Activated CD8-positive, alpha-beta memory T cell treated with anti-CD3 and anti-CD28 coated beads, Interleukin-2, amount 50 U/mL, for 1 hour (primary cell): ENCODE measurements around the gene SOX6.

Experiments
- DNase-seq: peaks from one replicate; pipeline ENCODE4 v3.0.0-alpha.2; 2020; ENCODE audit errors: extremely low read depth

Gene SOX6

GRCh38 chr11:16001044-16001568, 355.2 kb downstream of the SOX6 start:
- DNase-seq: no peak

DNA sequence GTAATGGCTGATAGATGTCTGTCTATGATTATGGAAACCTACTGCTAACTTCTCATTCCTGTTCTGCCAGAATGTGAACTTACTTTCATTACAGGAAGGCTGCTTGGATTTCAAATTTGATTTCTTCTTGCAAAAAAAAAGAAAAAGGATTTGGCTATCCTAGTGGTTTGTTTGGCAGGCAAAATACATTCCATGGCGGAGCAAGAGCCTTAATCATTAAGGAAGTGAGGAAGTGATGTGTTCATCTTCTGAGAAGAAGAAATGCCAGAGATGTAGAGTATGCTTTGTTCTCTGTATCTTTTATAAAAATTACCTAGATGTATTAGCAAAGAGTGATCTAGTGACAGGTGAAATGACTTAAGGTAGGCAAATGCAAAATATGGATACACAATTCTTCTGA, 356.3 kb downstream of the SOX6 start:
- DNase-seq: no peak

DNA sequence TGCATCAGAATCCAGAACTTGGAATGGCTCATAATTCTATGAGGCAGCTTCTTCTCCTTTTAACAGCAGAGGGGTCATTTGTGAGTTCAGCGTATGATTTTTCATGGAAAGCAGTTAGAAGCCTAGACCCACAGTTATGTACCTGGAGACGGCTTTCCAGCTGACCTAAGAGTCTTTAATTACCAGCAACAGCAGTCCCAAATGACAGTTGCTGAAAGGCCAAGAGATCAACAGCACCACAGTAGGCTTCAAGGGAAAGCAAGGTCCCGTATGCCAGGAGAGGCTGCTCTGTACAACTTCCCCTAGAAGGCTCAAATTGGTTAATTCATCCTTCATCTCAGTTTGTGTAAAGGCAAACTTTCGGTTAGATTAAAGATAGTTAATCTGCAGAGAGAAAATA, 363.0 kb downstream of the SOX6 start:
- no peak for DNase-seq

- DNase-seq: no peak
Measured at GRCh38 chr11:15991215-15991614, 365.1 kb downstream of the SOX6 start.

DNA sequence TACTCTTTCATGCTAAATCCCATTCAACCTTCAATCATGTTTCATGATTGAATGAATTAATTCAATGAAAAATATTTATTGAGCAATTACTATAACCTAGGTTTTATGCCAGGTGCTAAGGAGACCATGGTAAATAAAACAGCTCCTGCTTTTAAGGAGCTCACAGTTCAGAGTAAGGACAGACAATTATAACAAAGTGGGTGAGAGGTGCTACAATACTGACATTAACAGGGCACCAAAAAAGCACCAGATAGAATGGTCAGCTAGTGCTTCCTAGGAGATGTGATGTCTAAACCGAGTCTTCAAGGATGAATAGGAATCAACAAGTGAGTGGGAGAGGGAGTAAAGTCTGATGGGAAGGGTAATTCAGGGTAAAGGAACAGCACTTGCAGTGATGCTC, 366.7 kb downstream of the SOX6 start:
- no peak for DNase-seq

GRCh38 chr11:15988693-15989231, 367.6 kb downstream of the SOX6 start:
- DNase-seq: no peak

DNA sequence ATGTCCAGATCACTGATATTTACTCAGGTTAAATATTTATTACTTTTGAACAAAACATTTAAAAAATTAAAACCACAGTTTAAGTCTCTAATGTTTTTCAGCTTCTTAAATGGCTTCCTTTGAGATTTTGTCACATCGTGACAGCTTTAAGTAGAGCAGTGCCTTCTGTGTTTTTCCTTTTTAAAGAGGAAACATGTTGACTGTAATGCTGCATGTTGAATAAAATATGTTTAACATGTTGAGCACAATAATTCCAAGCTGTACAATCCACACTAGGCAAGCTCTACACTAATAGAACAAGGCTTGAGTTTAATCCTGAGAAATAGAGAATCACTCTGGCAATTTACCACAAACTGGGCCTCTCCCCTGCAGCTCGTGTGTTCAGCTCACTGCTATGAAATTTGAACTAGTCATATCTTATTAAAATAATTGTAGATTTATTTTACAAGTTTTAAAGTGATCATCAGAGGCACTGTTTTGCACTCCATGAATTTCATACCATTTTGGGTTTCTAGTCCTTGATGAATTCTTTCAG, 368.3 kb downstream of the SOX6 start:
- DNase-seq: no peak

- no peak for DNase-seq
Measured at GRCh38 chr11:15987046-15987445, 369.3 kb downstream of the SOX6 start.

DNA sequence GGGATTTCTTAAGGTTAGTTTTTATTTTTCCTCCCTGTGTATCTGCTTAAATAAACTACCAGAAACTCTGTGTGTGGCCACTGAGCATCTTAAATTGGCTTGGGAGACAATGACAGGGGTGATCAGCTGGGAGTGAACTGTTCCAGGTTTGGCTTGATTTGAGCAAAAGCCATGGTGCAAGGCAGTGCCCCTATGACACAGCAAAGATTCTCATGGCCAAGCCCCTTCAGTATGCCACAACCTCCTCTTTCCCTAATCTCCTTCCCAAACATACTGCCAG, 370.5 kb downstream of the SOX6 start:
- no peak for DNase-seq

DNA sequence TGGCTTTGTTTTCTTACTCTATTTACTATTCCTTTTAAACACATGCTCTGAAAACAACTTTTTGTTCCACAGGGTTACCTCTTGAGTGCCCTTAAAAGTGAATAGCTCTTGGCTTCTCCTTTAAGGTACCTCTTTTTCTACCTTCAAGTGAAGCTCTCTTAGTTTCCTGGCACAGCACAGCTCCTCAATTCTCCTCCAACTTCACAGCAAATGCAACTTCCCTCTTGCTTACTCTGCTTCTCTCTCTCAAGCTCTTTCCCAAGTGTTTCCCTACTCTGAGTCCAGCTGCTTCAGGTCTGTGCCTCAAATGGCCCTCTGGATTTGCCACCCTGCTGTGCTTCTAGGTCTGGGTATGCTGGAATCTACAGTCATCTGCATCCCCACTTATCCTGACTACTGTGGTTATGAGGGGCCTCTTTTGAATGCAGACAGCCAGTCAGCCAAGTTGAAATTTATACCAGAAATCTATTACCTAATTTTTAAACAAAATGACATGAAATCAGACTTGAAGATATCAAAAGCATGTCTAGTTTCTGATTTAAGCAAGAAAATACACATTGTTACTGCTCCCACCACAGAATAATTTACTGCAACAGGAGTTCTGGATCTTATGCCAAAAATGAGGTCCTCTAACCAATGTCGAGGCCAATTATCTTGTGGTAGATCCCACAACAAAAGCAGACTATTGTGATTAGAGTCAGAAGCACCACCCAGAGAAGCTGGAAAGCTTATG, 371.1 kb downstream of the SOX6 start:
- DNase-seq: no peak

DNA sequence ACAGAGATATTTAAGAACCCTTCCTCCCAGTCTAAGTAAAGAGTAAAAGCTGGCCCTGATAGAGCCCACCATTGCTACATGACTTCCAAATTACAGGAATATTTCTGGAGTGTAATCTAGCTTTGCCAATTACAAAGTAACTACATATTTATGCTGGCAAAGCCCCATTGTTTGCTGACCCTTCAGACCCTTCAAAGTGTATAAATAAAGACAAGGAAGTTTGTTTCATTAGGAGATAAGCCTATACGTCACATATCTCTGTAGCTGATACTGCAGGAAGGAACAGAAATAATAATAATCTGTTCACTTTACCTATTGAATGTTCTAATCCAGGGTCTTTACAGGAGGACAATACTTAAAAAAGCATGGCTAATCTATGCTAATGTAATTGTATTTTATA, 375.1 kb downstream of the SOX6 start:
- no peak for DNase-seq

DNA sequence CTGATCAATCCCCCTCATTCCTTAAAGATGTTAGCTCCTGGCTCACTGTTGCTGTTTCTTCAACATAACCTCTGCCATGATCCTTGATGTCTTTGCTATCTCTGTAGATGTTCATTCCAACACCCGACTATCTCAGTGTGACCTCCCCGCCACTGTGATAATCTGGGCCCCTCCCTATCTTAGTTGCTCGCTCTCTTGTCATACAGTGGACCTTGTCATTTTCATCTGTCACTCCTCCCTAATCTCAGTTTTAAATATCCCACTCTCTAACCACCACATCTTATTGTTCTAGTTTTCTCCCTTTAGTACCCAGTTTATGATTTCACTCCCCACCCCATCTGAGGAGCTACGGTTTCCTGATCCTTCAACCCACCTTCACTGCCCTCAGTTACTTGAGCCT, 379.2 kb downstream of the SOX6 start:
- DNase-seq: no peak

DNA sequence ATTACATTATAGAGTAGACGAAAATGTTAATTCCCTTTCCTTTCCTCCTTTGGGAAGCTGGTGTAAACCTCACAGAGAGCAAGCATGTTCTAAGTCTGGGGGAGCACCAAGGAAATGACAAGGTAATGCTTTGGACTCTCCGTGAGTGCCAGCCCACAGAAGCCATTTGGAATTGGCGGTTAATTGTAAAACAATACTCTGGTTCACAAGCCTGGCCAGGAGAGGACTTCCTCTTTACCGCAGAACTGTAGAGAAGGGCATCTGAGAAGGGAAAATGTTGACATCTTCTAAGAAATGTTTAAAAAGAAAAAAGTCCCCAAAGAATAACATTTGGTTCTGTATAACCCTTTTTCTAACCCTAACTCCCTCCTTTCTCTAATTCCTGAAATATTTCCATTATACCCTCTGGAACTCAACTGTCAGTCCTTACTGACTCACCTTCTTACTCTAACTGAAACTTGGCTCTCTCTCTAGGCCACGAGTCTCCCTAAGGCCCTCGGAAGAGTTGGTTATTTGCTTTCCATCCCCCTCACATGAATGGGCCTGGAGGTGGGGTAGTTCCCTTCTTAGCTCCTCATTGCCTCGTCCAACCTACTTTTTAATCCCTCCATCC, 379.8 kb downstream of the SOX6 start:
- no peak for DNase-seq

- DNase-seq: no peak
Measured at GRCh38 chr11:15975742-15976141, 380.6 kb downstream of the SOX6 start.

GRCh38 chr11:15972838-15973237, 383.5 kb downstream of the SOX6 start:
- DNase-seq: no peak

- no peak for DNase-seq
Measured at GRCh38 chr11:15971215-15971546, 385.2 kb downstream of the SOX6 start.

- DNase-seq: no peak
Measured at GRCh38 chr11:15970506-15971214, 385.7 kb downstream of the SOX6 start.

DNA sequence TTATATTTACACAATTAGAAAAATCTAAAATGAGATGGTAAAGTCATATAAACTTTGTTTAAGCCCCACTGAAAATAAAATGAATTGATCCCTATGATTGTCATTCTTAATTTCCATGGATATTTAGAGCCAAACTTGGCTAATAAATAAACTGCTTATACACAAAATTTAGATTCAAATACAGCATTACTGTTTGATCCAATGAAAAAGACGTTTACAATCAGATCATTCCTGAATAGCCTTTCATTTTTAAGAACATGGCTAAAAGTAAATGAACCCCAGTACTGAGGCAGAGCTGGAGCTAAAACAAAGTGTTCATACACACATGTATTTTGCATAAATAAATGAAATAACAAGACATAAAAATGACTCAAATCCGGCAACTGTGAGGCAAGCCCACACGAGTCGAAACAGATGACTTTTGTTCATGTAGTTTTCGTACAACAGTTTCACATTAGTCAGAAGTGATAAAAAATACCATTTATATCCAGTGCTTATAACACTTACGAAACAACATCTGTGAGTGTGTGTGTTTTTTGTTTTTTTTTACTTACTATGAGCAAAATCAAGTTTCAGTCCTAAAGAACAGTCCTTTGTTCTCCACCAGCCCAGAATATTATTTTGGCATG, 386.5 kb downstream of the SOX6 start:
- DNase-seq: no peak

DNA sequence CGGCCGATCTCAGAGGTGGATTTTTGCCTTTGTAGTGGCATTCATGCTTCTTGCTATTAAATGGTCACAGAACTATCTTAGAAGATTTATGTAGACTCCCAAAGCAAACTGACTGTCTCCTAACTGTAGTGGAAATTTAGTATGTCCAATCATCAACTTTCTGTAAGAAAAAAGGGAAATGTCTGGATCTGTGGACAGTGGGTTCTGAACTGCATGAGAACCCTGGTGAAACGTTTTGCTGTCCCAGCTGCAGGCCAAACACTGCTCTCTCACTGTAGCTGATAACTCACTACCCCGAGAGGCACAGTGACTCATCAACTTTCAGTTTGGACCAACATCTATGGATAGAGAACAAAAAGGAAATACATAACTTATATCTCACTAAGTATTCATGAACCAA, 387.1 kb downstream of the SOX6 start:
- DNase-seq: no peak

- no peak for DNase-seq
Measured at GRCh38 chr11:15968461-15969130, 387.8 kb downstream of the SOX6 start.

- DNase-seq: no peak
Measured at GRCh38 chr11:15967966-15968365, 388.4 kb downstream of the SOX6 start.

DNA sequence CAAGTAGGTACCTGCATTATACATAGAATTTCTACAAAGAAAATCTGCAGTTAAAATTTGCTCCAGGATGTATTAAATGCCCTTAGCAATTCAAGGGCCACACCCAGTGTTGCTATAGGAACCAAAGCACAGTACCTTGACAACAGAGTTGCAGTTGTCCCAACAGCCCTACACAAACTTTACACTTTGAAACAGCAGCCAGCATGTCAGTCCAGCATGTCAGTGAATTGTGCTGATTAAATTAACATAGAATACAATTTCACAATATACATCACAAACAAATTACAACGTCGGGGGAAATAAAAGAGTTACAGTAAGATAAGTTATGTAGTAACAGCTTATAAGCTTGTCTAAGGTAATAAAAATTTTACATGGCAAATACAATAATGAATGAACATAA, 389.2 kb downstream of the SOX6 start:
- DNase-seq: no peak
